ENCODE data around the gene MACF1. TPM values are rescaled to one million over a fixed set of nuclear protein-coding genes. Genes with fewer than 3 reads are reported as not detected.
"Not testable (repeated sequence)": the region's sequence is repeated elsewhere in the genome, so short reads cannot be mapped to it uniquely, and the experiment has no call there.

MACF1 gene
- total RNA-seq, 1 experiment from 2014 or later: 189 TPM

DNA sequence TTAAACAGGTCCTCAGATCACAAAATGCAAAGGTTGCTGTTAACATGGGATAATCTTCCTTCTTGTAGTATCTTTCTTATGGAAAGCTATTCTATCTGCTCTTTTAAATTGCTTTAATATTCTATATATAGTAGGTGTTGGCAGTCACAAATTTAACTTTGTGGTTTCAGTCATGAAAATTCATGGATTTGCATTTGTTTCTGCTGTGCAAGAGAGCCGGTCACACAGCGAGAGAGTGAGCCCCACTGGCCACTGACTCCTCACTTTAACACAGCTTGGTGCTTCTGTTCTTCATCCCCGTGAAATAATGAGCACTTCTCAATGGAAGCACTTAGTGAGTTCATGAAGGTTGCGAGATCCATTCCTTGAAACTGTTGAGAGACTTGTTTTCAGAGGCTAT lies 268.8 kb downstream of the MACF1 start:
- TF ChIP-seq, protein P1, sequence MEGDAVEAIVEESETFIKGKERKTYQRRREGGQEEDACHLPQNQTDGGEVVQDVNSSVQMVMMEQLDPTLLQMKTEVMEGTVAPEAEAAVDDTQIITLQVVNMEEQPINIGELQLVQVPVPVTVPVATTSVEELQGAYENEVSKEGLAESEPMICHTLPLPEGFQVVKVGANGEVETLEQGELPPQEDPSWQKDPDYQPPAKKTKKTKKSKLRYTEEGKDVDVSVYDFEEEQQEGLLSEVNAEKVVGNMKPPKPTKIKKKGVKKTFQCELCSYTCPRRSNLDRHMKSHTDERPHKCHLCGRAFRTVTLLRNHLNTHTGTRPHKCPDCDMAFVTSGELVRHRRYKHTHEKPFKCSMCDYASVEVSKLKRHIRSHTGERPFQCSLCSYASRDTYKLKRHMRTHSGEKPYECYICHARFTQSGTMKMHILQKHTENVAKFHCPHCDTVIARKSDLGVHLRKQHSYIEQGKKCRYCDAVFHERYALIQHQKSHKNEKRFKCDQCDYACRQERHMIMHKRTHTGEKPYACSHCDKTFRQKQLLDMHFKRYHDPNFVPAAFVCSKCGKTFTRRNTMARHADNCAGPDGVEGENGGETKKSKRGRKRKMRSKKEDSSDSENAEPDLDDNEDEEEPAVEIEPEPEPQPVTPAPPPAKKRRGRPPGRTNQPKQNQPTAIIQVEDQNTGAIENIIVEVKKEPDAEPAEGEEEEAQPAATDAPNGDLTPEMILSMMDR (conservative IDR thresholded peaks at IDR 0.05): no peak
- TF ChIP-seq EZH2 (IDR thresholded peaks at IDR 0.05; ENCODE audit: low read depth): no peak
- ChIA-PET POLR2A (ENCODE audit: unreplicated experiment) (interaction anchor here (0.5 kb wide), 1 partner anchor 74 kb away, joined by 6 read pairs; no protein-coding TSS in a partner anchor), CTCF (no interaction called here)
- DNase-seq: no peak
- BruUV-seq (replicated peaks): no TSS peak
- Histone ChIP-seq H3K79me2 (ENCODE audit: low read depth) (no peaks in the 10 kb centered on the region), H3K27me3 (ENCODE audit: insufficient read depth, low read depth) (no peaks in the 10 kb centered on the region), H3K27ac (no peak overlapping the region), H3F3A (ENCODE audit: insufficient read depth, low read depth) (no peaks in the 10 kb centered on the region), H3K4me3 (no peak overlapping the region), H3K9me2 (ENCODE audit: insufficient read depth) (no peaks in the 10 kb centered on the region), H4K20me1 (ENCODE audit: insufficient read depth) (peaks cover 2% of the 10 kb centered on the region; the same call in 1 of the 2 replicates), H3K9me3 (ENCODE audit: insufficient read depth, low read depth) (no peaks in the 10 kb centered on the region), H3K4me2 (no peak overlapping the region), H2AFZ (no peak overlapping the region), H3K36me3 (ENCODE audit: low read depth) (peaks cover 27% of the 10 kb centered on the region; the same call in 1 of the 2 replicates), H3K4me1 (replicated peaks; ENCODE audit: insufficient read depth) (no peaks in the 10 kb centered on the region)
- intact Hi-C loops (cut with micrococcal nuclease; ENCODE audit: unreplicated experiment): loop anchor here (5.0 kb wide), 1 partner anchor 41 kb away; no protein-coding TSS in a partner anchor

- no peak overlapping the region for H2AFZ ChIP-seq
- BruUV-seq (replicated peaks): no TSS peak
- H3K9me3 ChIP-seq (ENCODE audit: insufficient read depth, low read depth): no peaks in the 10 kb centered on the region
- POLR2A ChIA-PET (ENCODE audit: unreplicated experiment): no interaction called here
- CTCF ChIA-PET: no interaction called here
- no peak overlapping the region for H3K4me3 ChIP-seq
- no peak overlapping the region for H3K27ac ChIP-seq
- no peaks in the 10 kb centered on the region for H3F3A ChIP-seq (ENCODE audit: insufficient read depth, low read depth)
- H3K36me3 ChIP-seq (ENCODE audit: low read depth): peaks cover 22% of the 10 kb centered on the region; the same call in 1 of the 2 replicates
- no peaks in the 10 kb centered on the region for H3K79me2 ChIP-seq (ENCODE audit: low read depth)
- H3K4me2 ChIP-seq: no peak overlapping the region
- intact Hi-C loops (cut with micrococcal nuclease; ENCODE audit: unreplicated experiment): loop anchor here (5.0 kb wide), 1 partner anchor 43 kb away; no protein-coding TSS in a partner anchor
- peaks cover 6% of the 10 kb centered on the region; the same call in 1 of the 2 replicates for H4K20me1 ChIP-seq (ENCODE audit: insufficient read depth)
- no peaks in the 10 kb centered on the region for H3K4me1 ChIP-seq (replicated peaks; ENCODE audit: insufficient read depth)
- no peaks in the 10 kb centered on the region for H3K27me3 ChIP-seq (ENCODE audit: insufficient read depth, low read depth)
- no peak for DNase-seq
- H3K9me2 ChIP-seq (ENCODE audit: insufficient read depth): no peaks in the 10 kb centered on the region
- TF ChIP-seq, protein P1 (conservative IDR thresholded peaks at IDR 0.05): no peak
- no peak for TF ChIP-seq EZH2 (IDR thresholded peaks at IDR 0.05; ENCODE audit: low read depth)
These were observed 270.3 kb downstream of the MACF1 start for GRCh38 chr1:39474810-39475209.

DNA sequence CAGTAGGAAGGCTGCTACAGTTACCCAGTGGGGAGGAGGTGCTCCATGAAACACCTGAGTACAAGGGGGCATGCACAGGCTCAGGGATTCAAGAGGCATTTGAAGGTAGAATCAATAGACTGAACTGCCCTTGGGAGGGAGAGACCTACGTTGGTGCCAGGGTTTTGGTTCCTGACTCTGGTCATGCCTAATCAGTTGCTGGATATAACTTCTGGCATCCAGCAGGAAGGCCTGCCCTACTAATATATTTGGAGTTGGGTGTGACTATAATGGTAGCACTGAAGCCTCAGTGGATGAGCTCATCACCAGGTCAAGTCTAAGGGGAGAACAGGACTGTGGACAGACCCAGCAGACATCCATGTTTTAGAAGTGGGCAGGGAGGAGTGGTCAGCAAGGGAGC lies 271.1 kb downstream of the MACF1 start:
- H3K27me3 ChIP-seq (ENCODE audit: insufficient read depth, low read depth); H3F3A ChIP-seq (ENCODE audit: insufficient read depth, low read depth); POLR2A ChIA-PET (ENCODE audit: unreplicated experiment); H3K27ac ChIP-seq; H3K9me3 ChIP-seq (ENCODE audit: insufficient read depth, low read depth); intact Hi-C loops (cut with micrococcal nuclease; ENCODE audit: unreplicated experiment); H4K20me1 ChIP-seq (ENCODE audit: insufficient read depth); H2AFZ ChIP-seq; H3K4me2 ChIP-seq; H3K9me2 ChIP-seq (ENCODE audit: insufficient read depth); CTCF ChIA-PET; H3K79me2 ChIP-seq (ENCODE audit: low read depth); H3K4me1 ChIP-seq (replicated peaks; ENCODE audit: insufficient read depth); DNase-seq; BruUV-seq (replicated peaks); H3K4me3 ChIP-seq: not testable (repeated sequence)
- H3K36me3 ChIP-seq (ENCODE audit: low read depth): peaks cover 18% of the 10 kb centered on the region; the same call in 1 of the 2 replicates

Measured in PC-9 (cell line).